HG03025 (cell line): Measurements from ENCODE around the gene PLAC8.
"Not testable (repeated sequence)": the region's sequence is repeated elsewhere in the genome, so short reads cannot be mapped to it uniquely, and the experiment has no call there.

Source experiments
- ATAC-seq: cut with Tn5 transposase; IDR thresholded peaks from one replicate; pipeline ENCODE4 v1.9.1; 2021; ENCODE audit warnings: mild to moderate bottlenecking, moderate library complexity; ENCODE audit not compliant: unreplicated experiment, low FRiP score

The PLAC8 gene

GRCh38 chr4:83114576-83114975 lies at the start of gene PLAC8:
Gene PLAC8 (minus strand): TSS chr4:83114729. CDS start chr4:83107921, 6,808 bp downstream.
- ATAC-seq = no peak

- ATAC-seq = no peak
These were observed 38.9 kb upstream of the PLAC8 start for GRCh38 chr4:83153417-83153816.

GRCh38 chr4:83152746-83153145 lies 38.2 kb upstream of the PLAC8 start:
- ATAC-seq = no peak

- no peak for ATAC-seq
These were observed 37.1 kb upstream of the PLAC8 start for GRCh38 chr4:83151651-83152050.

- no peak for ATAC-seq
These were observed 36.3 kb upstream of the PLAC8 start for GRCh38 chr4:83150653-83151330.

- ATAC-seq = no peak
These were observed 35.5 kb upstream of the PLAC8 start for GRCh38 chr4:83149865-83150652.

- ATAC-seq = no peak
These were observed 32.3 kb upstream of the PLAC8 start for GRCh38 chr4:83146841-83147240.

GRCh38 chr4:83145776-83146175 lies 31.2 kb upstream of the PLAC8 start:
- not testable (repeated sequence) for ATAC-seq

GRCh38 chr4:83139514-83140156 lies 25.1 kb upstream of the PLAC8 start:
- ATAC-seq = no peak

GRCh38 chr4:83138946-83139345 lies 24.4 kb upstream of the PLAC8 start:
- no peak for ATAC-seq

- ATAC-seq = no peak
These were observed 17.5 kb upstream of the PLAC8 start for GRCh38 chr4:83132065-83132464.

- no peak for ATAC-seq
These were observed 14.7 kb upstream of the PLAC8 start for GRCh38 chr4:83129264-83129663.

GRCh38 chr4:83128240-83128929 lies 13.9 kb upstream of the PLAC8 start:
- ATAC-seq = no peak

GRCh38 chr4:83125738-83126141 lies 11.2 kb upstream of the PLAC8 start:
- ATAC-seq = no peak

GRCh38 chr4:83124111-83124780 lies 9.7 kb upstream of the PLAC8 start:
- ATAC-seq = no peak

GRCh38 chr4:83121246-83121645 lies 6.7 kb upstream of the PLAC8 start:
- ATAC-seq = no peak

GRCh38 chr4:83118869-83119268 lies 4.3 kb upstream of the PLAC8 start:
- ATAC-seq = no peak

GRCh38 chr4:83115656-83116285 lies 1.2 kb upstream of the PLAC8 start:
- no peak for ATAC-seq

- no peak for ATAC-seq
These were observed 471 bp upstream of the PLAC8 start for GRCh38 chr4:83115000-83115399.

- ATAC-seq = no peak
These were observed 1.1 kb downstream of the PLAC8 start for GRCh38 chr4:83113429-83113786.
